K562 (cell line): ENCODE results near the gene CMSS1.

Experiments
- ARID4B ChIP-seq: sonication (generic); formaldehyde crosslinking; IDR thresholded peaks from 2 replicates; pipeline ENCODE4 v1.8.0; 2022; ENCODE audit warnings: mild to moderate bottlenecking, missing genetic modification reagents
- CTCF ChIP-seq, 3 experiments: IDR thresholded peaks in 2 of 3; conservative IDR thresholded peaks in 1 of 3; 2 replicates each; pipeline ENCODE4 v1.5.1; 2011 to 2012; ENCODE audit warnings: low read length in 3 of 3, mild to moderate bottlenecking in 3 of 3, control low read depth in 2 of 3, improper control_type of control experiment in 1 of 3, inconsistent platforms in 1 of 3, low read depth in 1 of 3, mixed read lengths in 1 of 3, moderate library complexity in 1 of 3; ENCODE audit not compliant: insufficient read depth in 2 of 3
- FOXO4 ChIP-seq: fragments of 450-650 bp; formaldehyde crosslinking; IDR thresholded peaks from 2 replicates; pipeline ENCODE4 v1.4.0; 2020; ENCODE audit warnings: mild to moderate bottlenecking, moderate library complexity
- GTF2E2 ChIP-seq: fragments of 200-800 bp; sonication (Bioruptor generic); IDR thresholded peaks from 2 replicates; pipeline ENCODE4 v1.6.1; 2016; ENCODE audit warnings: missing genetic modification characterization, missing compliant biosample characterization
- HMG20A ChIP-seq: fragments of 450-650 bp; formaldehyde crosslinking; conservative IDR thresholded peaks from 2 replicates; pipeline ENCODE4 v1.4.0; 2020; ENCODE audit warnings: mild to moderate bottlenecking, mixed read lengths
- MTA3 ChIP-seq: fragments of 450-650 bp; formaldehyde crosslinking; IDR thresholded peaks from 2 replicates; pipeline ENCODE4 v1.6.1; 2017; ENCODE audit warnings: mild to moderate bottlenecking, borderline replicate concordance
- NR2F6 ChIP-seq: fragments of 450-650 bp; formaldehyde crosslinking; IDR thresholded peaks from 2 replicates; pipeline ENCODE4 v1.4.0; 2020; ENCODE audit warnings: mild to moderate bottlenecking
- POLR2A ChIP-seq: fragments of 450-650 bp; conservative IDR thresholded peaks from 2 replicates; pipeline ENCODE4 v1.6.1; 2016
- PRMT5 ChIP-seq: sonication (generic); formaldehyde crosslinking; IDR thresholded peaks from 2 replicates; pipeline ENCODE4 v1.5.0; 2020; ENCODE audit warnings: missing genetic modification reagents
- REST ChIP-seq, 2 experiments: fragments of 450-650 bp; formaldehyde crosslinking in 1 of 2; IDR thresholded peaks; 2 replicates each; pipeline versions ENCODE4 v1.4.0 to v1.6.1; 2014 to 2020; ENCODE audit warnings: mild to moderate bottlenecking in 2 of 2, borderline replicate concordance in 1 of 2, low read depth in 1 of 2
- ZBTB8A ChIP-seq: fragments of 450-650 bp; IDR thresholded peaks from 2 replicates; pipeline ENCODE4 v1.6.1; 2018; ENCODE audit warnings: mild to moderate bottlenecking, moderate library complexity; ENCODE audit not compliant: partially characterized antibody
- ZNF449 ChIP-seq: fragments of 250-450 bp; sonication (Bioruptor Pico); IDR thresholded peaks from 2 replicates; pipeline ENCODE4 v1.8.0; 2022; ENCODE audit warnings: moderate library complexity, mild to moderate bottlenecking, inconsistent platforms

- TF ChIP-seq ZNF449 (CRISPR knock-in tag) (no peak), NR2F6 (CRISPR knock-in tag) (no peak), CTCF (IDR thresholded peaks at IDR 0.05 in 2 of 3, conservative IDR thresholded peaks at IDR 0.05 in 1 of 3; ENCODE audit: insufficient read depth in 2 of 3, low read depth in 1 of 3, low read length in 3 of 3) (no peak), ZBTB8A (no peak), PRMT5 (no peak), REST (IDR thresholded peaks at IDR 0.05; ENCODE audit: borderline replicate concordance) (no peak), REST (CRISPR knock-in tag; IDR thresholded peaks at IDR 0.05; ENCODE audit: low read depth) (no peak), FOXO4 (CRISPR knock-in tag) (no peak), MTA3 (no peak), GTF2E2 (no peak), POLR2A (no peak), ARID4B (CRISPR knock-in tag) (no peak), HMG20A (CRISPR knock-in tag) (no peak)
Observed at GRCh38 chr3:100184948-100185570, 367.4 kb downstream of the CMSS1 start.
